Loucy (cell line): ENCODE results near the gene GRID1.

Experiments
- CTCF ChIP-seq: fragments of 200-600 bp; sonication (generic); conservative IDR thresholded peaks from 2 replicates; pipeline ENCODE4 v1.5.1; 2014; ENCODE audit warnings: mild to moderate bottlenecking, antibody characterized with exemption, low read length
- EZH2phosphoT487 ChIP-seq: fragments of 200-600 bp; IDR thresholded peaks from 2 replicates; pipeline ENCODE4 v1.6.1; 2018; ENCODE audit warnings: antibody characterized with exemption, mild to moderate bottlenecking, moderate library complexity, borderline replicate concordance

- no peak for TF ChIP-seq CTCF
- TF ChIP-seq EZH2phosphoT487 = no peak
Observed at GRCh38 chr10:85557077-85557476, 809.5 kb downstream of the GRID1 start.
